Activated gamma-delta T cell treated with anti-CD3 and anti-CD28 coated beads, Interleukin-2, amount 50 U/mL, for 16 hours (primary cell): ENCODE data around the gene MS4A2.
"Not testable (repeated sequence)": the region's sequence is repeated elsewhere in the genome, so short reads cannot be mapped to it uniquely, and the experiment has no call there.

Source experiments
- DNase-seq: peaks from one replicate; pipeline ENCODE4 v3.0.0-alpha.2; 2020; ENCODE audit warnings: low read depth

The MS4A2 gene

GRCh38 chr11:60101368-60101767 is 12.9 kb downstream of the MS4A2 start:
- DNase-seq, result not testable (repeated sequence)

DNA sequence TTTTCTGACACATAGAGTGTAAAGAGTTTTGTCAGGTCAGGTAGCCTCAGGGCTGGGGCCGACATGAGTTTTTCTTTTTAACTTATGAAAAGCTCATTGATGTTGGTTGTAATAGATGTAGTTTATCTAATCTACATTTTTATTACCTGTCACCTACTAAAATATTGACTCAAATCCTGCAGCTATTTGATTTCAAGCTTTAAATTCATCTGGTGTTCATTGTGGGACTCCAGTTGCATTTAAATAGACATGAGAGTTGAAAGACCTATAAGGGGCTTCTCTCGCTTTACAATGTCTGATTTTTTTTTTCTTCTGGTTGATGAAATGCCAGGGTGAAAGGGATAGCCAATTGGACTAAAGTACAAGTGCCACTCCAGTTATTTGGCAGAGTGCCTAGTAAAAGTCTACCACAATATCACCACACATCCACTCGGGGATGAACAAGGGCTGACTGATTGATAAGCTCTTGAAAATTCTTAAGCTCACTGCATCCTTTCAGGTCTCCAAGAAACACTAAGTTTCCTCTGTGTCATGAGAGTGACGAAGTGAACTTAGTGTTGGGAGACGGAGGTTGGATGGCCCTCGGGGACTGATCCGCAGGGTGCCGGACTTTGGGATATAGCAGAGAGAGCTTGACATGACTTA is 16.1 kb downstream of the MS4A2 start:
- DNase-seq, result not testable (repeated sequence)

DNA sequence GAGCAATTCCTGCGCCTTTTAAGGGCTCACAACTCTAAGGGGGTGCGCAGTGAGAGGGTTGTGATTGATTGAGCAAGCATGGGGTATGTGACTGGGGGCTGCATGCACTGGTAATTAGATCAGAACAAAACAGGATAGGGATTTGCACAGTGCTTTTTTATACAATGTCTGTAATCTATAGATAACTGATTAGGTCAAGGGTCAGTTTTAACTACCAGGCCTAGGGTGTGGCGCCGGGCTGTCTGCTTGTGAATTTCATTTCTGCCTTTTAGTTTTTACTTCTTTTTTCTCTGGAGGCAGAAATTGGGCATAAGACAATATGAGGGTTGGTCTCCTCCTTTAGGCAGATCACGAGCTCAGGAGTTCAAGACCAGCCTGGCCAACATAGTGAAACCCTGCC is 20.2 kb downstream of the MS4A2 start:
- not testable (repeated sequence) for DNase-seq

GRCh38 chr11:60111793-60112192 is 23.3 kb downstream of the MS4A2 start:
- DNase-seq, result no peak

DNA sequence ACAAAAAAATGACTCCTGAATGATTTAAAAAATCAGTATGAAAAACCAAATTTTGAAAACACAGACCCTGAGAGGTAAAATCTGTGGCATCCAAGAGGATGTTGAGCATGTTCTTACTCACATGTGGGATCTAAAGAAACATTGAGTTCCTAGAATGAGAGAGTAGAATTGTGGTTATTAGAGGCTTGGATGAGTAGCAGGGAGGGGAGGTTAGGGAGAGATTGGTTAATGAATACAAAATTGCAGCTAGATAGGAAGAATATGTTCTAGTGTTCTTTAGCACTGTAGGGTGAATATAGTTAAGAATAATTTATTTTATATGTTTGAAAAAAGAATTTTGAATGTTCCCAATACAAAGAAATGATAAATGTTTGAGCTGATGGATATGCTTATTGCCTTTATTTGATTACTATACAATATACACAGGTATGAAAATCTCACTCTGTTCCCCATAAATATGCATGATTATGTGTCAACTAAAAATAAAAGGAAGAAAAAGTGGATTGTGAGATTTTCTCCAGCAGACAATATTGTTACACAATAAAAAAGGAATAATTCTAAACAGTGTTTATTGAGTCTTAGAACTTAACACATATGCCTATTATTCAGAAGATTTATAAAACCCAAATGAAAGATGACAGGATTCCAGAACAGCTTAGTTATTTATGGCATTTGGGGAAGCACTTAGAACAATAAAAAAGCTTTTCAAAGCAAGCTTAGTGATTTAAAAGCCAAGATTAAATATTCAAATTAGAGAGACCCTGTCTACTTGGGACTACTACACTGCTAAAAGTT is 28.7 kb downstream of the MS4A2 start:
- no peak for DNase-seq

DNA sequence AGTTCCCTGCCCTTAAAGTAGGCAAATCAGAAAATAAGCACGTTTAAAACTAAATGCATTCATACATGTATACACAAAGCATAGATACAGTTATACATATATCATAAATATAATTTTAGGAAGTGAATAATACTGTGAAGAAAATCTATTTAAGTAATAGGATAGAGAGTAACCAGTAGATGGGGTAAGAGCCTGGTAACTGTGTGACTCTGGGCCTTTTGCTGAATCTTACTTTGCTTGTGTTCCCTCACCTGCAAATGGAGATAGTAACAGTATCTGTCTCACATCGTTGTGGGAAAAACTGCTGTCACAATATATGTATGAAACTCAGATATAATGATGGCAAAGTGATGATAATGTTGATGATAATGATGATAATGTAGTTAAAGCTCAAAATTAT is 29.9 kb downstream of the MS4A2 start:
- no peak for DNase-seq

GRCh38 chr11:60119710-60120109 is 31.2 kb downstream of the MS4A2 start:
- DNase-seq, result no peak

DNA sequence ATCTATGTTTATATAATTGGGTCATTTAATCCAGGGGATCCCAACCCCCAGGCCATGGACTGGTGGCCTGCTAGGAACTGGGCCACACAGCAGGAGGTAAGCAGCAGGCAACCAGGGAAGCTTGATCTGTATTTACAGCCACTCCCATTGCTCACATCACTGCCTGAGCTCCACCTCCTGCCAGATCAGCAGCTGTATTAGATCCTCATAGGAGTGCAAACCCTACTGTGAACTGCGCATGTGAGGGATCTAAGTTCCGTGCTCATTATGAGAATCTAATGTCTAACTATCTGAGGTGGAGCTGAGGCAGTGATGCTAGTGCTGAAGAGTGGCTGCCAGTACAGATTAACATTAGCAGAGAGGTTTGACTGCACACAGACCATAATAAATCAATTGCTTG is 32.8 kb downstream of the MS4A2 start:
- DNase-seq, result no peak

- no peak for DNase-seq
These were observed 34.1 kb downstream of the MS4A2 start for GRCh38 chr11:60122414-60123036.

- DNase-seq, result no peak
These were observed 36.5 kb downstream of the MS4A2 start for GRCh38 chr11:60124802-60125432.

DNA sequence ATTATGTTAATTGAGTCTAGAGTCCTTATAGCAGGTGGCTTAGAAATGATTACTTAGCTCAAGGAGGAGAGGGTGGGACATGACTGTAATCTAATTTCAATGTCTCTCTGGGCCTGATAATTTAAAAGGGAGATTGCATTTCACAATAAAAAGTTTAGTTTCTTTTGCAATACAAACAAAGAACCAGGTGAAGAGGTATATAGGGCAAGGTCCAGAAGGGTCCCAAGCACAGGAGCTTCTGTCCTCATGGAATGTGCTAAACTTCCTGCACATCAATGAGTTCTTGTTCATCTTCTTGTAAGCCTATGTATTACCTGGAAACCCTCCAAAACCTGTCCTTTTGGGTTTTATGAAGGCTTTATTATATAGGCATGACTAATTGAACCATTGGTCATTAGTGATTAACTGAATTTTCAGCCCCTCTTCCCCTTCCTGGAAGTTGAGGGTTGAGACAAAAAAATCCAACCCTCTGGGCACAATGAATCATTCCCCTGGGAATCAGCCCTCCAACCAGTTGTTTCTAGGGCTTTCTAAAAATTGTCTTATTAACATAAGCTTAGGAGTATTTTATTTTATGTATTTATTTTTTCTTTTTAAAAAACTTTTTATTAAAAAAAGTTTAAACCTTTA is 37.6 kb downstream of the MS4A2 start:
- DNase-seq, result no peak

DNA sequence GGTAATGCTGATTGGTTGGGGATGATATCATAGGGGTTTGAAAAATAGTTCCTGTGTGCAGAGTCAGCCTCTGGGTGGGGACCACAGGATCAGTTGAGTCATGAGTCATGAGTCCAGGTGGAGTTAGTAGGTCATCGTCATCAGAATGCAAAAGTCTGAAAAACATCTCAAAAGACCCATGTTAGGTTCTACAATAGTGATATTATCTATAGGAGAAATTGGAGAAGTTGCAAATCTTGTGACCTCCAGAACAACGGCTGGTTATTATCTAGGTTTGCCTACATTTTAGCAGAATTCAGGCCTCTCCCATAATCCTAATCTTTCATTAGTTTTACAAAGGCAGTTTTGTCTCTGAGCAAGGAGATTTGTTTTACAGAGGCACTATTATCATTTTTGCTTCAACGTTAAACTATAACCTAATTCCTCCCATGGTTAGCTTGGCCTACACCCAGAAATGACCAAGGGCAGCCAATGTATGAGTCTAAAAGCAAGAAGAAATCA is 38.9 kb downstream of the MS4A2 start:
- no peak for DNase-seq

DNA sequence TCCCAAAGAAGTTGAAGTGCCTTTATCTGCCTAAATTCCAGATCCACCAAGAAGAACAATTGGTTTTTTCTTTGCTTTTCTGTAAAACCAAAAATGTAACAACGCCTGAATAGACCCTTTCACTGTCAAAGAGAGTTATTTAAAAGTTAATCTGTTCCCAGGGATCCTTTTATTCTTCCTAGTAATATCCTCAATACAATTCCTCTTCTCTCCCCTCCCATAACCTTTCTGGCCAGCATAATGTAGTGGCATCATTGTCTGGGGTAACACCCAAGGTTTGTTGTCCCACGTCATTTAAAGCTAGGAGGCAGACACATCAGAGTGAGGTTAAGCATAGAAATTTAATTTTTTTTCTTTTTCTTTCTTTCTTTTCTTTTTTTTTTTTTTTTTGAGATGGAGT is 39.9 kb downstream of the MS4A2 start:
- DNase-seq, result no peak

GRCh38 chr11:60128866-60129265 is 40.4 kb downstream of the MS4A2 start:
- not testable (repeated sequence) for DNase-seq

- DNase-seq, result no peak
These were observed 41.4 kb downstream of the MS4A2 start for GRCh38 chr11:60129853-60130252.

GRCh38 chr11:60130496-60130895 is 42.0 kb downstream of the MS4A2 start:
- no peak for DNase-seq

- DNase-seq, result no peak
These were observed 43.4 kb downstream of the MS4A2 start for GRCh38 chr11:60131912-60132311.

DNA sequence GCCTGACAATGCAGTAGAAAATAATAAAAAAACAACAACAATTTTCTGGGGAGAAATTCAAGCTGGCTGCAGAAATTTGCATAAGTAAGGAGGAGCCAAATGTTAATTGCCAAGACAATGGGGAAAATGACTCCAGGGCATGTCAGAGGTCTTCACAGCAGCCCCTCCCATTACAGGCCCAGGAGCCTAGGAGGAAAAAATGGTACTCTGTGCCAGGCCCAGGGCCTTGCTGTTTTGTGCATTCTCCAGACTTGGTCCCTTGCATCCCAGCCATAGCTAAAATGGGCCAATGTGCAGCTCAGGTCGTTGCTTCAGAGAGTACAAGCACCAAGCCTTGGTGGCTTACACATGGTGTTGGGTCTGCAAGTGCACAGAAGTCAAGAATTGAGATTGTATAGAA is 45.5 kb downstream of the MS4A2 start:
- DNase-seq, result no peak

DNA sequence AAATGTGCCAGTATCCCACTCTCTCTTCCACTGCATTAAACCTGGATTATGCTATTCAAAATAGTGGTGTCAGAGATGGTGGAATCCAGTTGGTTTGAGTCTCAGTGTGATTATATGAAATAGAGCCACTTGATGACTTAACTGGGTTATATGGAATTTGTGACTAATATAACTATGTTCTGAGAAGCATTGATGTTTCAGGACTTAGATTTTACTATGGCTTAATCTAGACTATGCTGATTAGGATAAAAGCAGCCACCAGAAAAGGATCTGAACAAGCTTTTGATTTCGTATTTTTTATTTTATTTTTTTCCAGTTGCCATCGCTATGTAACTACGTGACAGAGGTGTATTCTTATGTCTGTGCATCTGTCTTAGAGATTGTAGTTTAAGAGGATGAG is 55.3 kb downstream of the MS4A2 start:
- DNase-seq, result no peak

GRCh38 chr11:60145677-60146076 is 57.2 kb downstream of the MS4A2 start:
- no peak for DNase-seq
